Vagina (tissue), 2 donors: Measurements from ENCODE around the gene TALDO1. TPM values are rescaled to one million over a fixed set of nuclear protein-coding genes. Genes with fewer than 3 reads are reported as not detected.

ENCODE experiments used
- DNase-seq, 2 donors: peaks; one replicate each; pipeline ENCODE4 v3.0.0-alpha.2; 2017; ENCODE audit errors: extremely low spot score in 2 of 2
- H3K27ac ChIP-seq: fragments of 200-600 bp; sonication (generic); one replicate; pipeline ENCODE4 v1.5.1; 2019
- H3K27me3 ChIP-seq: fragments of 200-600 bp; sonication (generic); one replicate; pipeline ENCODE4 v1.5.1; 2019
- H3K36me3 ChIP-seq, 2 donors: fragments of 200-600 bp; sonication (generic); one replicate each; pipeline ENCODE4 v1.5.1; 2017 to 2019
- H3K4me1 ChIP-seq: fragments of 200-600 bp; sonication (generic); one replicate; pipeline ENCODE4 v1.5.1; 2019
- H3K4me3 ChIP-seq, 2 donors: fragments of 200-600 bp; sonication (generic); 1 replicate in 1 of 2; 2 replicates in 1 of 2; pipeline ENCODE4 v1.5.1; 2016 to 2019
- H3K9me3 ChIP-seq: fragments of 200-600 bp; sonication (generic); one replicate; pipeline ENCODE4 v1.5.1; 2019
- POLR2A ChIP-seq, 2 donors: fragments of 450-650 bp; IDR thresholded peaks; one replicate each; pipeline ENCODE4 v1.6.1; 2017; ENCODE audit warnings: antibody characterized with exemption in 2 of 2, mild to moderate bottlenecking in 2 of 2, moderate library complexity in 2 of 2
- POLR2AphosphoS5 ChIP-seq, 2 donors: sonication (generic); formaldehyde crosslinking; IDR thresholded peaks; one replicate each; pipeline ENCODE4 v1.9.0; 2017; ENCODE audit warnings: antibody characterized with exemption in 2 of 2, mild to moderate bottlenecking in 2 of 2, low read depth in 1 of 2; ENCODE audit not compliant: insufficient read depth in 1 of 2
- intact Hi-C: fragments of 100-400 bp; cut with DNase I; formaldehyde crosslinking; loops from one replicate; pipeline ENCODE4 v1.15.1; 2023
- total RNA-seq: library from RNA; depleted of rRNA; stranded (reverse); fragments of >200 nt; gene quantifications from one replicate; pipeline ENCODE4 v1.2.3, GENCODE V29; 2016
- TF ChIP-seq, protein P1 (sequence below), 3 experiments: fragments of 450-650 bp in 2 of 3; fragments of 200-600 bp in 1 of 3; sonication (generic) in 1 of 3; IDR thresholded peaks; one replicate each; pipeline ENCODE4 v1.5.1; 2017 to 2019; ENCODE audit warnings: antibody characterized with exemption in 3 of 3, mild to moderate bottlenecking in 2 of 3, moderate library complexity in 2 of 3

The TALDO1 gene
- total RNA-seq, 1 donor from 2014 or later = 158 TPM

DNA sequence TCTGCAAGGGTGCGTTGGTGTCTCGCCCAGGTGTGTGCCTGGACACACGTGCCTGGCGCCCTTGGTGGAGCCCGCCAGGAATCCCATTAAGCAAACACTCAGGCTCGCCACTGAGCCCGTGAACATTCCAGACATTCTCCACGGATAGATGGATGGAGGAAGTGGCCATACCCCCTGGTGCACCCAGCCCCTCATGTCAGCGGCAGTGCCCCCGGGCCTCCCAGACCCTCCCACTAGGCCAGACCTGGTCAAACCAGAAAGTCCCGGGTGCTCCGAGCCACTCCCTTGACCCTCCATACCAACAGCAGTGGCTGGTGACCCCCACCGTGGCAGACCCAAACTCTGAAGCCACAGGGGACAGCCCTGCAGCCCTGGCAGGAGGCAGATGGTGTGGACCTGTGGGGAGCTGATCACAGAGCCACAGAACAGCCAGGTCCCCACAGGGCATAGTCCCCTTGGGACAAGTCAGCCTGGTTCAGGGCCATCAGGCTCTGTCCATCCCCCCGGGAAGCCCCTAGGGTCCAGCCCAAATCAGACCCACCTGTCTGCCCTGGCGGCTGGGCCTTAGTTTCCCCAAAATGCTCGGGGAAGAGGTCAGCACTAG is 39.3 kb upstream of the TALDO1 start:
- peak overlapping the region; percentile 56 to 74 for H3K4me3 ChIP-seq
- TF ChIP-seq, protein P1, sequence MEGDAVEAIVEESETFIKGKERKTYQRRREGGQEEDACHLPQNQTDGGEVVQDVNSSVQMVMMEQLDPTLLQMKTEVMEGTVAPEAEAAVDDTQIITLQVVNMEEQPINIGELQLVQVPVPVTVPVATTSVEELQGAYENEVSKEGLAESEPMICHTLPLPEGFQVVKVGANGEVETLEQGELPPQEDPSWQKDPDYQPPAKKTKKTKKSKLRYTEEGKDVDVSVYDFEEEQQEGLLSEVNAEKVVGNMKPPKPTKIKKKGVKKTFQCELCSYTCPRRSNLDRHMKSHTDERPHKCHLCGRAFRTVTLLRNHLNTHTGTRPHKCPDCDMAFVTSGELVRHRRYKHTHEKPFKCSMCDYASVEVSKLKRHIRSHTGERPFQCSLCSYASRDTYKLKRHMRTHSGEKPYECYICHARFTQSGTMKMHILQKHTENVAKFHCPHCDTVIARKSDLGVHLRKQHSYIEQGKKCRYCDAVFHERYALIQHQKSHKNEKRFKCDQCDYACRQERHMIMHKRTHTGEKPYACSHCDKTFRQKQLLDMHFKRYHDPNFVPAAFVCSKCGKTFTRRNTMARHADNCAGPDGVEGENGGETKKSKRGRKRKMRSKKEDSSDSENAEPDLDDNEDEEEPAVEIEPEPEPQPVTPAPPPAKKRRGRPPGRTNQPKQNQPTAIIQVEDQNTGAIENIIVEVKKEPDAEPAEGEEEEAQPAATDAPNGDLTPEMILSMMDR (IDR thresholded peaks at IDR 0.05) = no peak
- no peak for TF ChIP-seq POLR2A (IDR thresholded peaks at IDR 0.05)
- TF ChIP-seq POLR2AphosphoS5 (IDR thresholded peaks at IDR 0.05; ENCODE audit: insufficient read depth in 1 of 2, low read depth in 1 of 2) = no peak
- no peaks in the 10 kb centered on the region for H3K9me3 ChIP-seq
- no peaks in the 10 kb centered on the region for H3K36me3 ChIP-seq
- no peak for DNase-seq
- H3K27me3 ChIP-seq = no peaks in the 10 kb centered on the region
- H3K4me1 ChIP-seq = peaks cover 47% of the 10 kb centered on the region
- peak overlapping the region; percentile 92 for H3K27ac ChIP-seq
- intact Hi-C loops = no loop called here

DNA sequence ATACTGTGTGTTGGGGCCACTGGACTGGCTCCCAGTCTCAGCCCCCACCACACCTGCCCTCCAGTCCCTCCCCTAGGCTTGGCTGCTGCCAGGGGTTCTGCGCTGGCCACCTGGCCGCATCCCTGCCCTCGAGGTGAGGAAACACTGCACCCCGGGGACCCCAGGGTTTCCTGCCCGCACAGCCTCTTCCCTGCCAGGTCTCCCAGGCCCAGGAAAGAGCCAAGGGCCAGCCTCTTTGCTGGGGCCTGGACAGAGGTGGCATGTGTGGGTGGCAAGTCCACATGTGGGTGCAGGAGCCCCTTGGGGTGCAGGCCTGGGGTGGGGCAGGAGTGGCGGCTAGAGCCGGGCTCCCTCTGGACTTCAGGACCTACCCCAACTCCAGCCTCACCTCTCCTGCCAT is 38.8 kb upstream of the TALDO1 start:
- Histone ChIP-seq H3K27me3 (no peaks in the 10 kb centered on the region), H3K4me3 (no peak overlapping the region), H3K4me1 (peaks cover 41% of the 10 kb centered on the region), H3K27ac (peak overlapping the region; percentile 92), H3K9me3 (no peaks in the 10 kb centered on the region), H3K36me3 (no peaks in the 10 kb centered on the region)
- no peak for DNase-seq
- no peak for TF ChIP-seq POLR2AphosphoS5 (IDR thresholded peaks at IDR 0.05; ENCODE audit: insufficient read depth in 1 of 2, low read depth in 1 of 2)
- TF ChIP-seq, protein P1 (IDR thresholded peaks at IDR 0.05) = no peak
- no peak for TF ChIP-seq POLR2A (IDR thresholded peaks at IDR 0.05)
- intact Hi-C loops = no loop called here

DNA sequence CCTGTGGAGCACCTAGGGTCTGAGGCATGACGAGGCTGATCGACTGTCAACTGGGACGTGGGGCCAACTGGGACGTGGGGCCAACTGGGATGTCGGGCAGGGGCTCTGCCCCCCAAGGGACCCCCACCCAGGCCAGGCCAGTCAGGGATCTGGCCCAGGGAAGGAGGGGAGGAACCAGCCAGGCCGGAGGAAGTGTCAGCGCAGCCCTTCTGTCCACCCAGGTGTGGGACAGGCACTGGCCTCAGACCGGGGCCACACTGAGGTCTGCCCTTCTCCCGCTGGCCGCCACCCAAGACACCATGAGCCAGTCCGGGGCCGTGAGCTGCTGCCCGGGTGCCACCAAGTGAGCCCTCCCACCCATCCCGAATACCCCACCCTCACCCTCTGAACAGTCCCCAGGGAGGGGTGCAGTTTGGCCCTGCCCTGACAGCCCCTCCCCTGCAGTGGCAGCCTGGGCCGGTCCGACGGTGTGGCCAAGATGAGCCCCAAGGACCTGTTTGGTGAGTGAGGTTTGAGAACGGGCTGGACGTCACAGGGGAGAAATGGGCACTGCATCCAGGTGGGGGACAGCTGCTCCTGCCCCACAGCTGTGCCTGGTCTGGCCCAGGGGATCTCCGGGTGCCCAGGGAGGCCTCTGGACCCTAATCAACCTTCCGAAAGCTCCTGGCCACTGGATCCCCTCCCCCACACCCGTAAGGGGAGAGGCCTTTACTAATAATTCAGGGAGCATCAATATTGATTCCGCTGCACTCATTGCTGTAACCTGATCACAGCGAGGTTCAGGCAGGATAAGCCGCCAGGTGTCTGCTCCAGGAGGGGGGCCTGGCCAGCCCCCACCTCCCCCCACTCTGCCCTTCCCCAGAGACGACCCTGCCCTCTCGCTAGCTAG is 37.9 kb upstream of the TALDO1 start:
- H3K9me3 ChIP-seq = no peaks in the 10 kb centered on the region
- no peaks in the 10 kb centered on the region for H3K36me3 ChIP-seq
- TF ChIP-seq, protein P1 (IDR thresholded peaks at IDR 0.05) = no peak
- TF ChIP-seq POLR2A (IDR thresholded peaks at IDR 0.05) (no peak), POLR2AphosphoS5 (IDR thresholded peaks at IDR 0.05; ENCODE audit: insufficient read depth in 1 of 2, low read depth in 1 of 2) (no peak)
- no peaks in the 10 kb centered on the region for H3K27me3 ChIP-seq
- DNase-seq = no peak
- peaks cover 40% of the 10 kb centered on the region for H3K4me1 ChIP-seq
- H3K4me3 ChIP-seq = no peak overlapping the region
- intact Hi-C loops = no loop called here
- peak overlapping the region; percentile 74 for H3K27ac ChIP-seq

DNA sequence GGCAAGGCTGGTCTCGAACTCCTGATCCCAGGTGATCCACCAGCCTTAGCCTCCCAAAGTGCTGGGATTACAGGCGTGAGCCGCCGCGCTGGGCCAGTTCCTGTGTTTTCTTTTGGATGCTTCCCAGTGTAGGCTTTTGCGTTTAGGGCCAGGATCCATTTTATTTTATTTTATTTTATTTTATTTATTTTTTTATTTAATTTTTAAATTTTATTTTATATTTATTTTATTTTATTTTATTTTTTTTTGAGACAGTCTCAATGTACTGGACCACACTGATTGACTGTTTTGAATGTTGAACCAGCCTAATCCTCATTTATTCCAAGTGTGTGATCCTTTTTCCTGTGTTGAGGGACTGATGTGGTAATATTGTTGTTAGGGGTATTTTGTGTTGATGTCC is 32.8 kb upstream of the TALDO1 start:
- intact Hi-C loops = no loop called here
- H3K27ac ChIP-seq = no peak overlapping the region
- H3K4me1 ChIP-seq = peaks cover 10% of the 10 kb centered on the region
- H3K4me3 ChIP-seq = no peak overlapping the region
- H3K9me3 ChIP-seq = no peaks in the 10 kb centered on the region
- DNase-seq = no peak
- H3K27me3 ChIP-seq = no peaks in the 10 kb centered on the region
- no peaks in the 10 kb centered on the region for H3K36me3 ChIP-seq
- no peak for TF ChIP-seq POLR2A (IDR thresholded peaks at IDR 0.05)
- TF ChIP-seq, protein P1 (IDR thresholded peaks at IDR 0.05) = no peak
- no peak for TF ChIP-seq POLR2AphosphoS5 (IDR thresholded peaks at IDR 0.05; ENCODE audit: insufficient read depth in 1 of 2, low read depth in 1 of 2)
